Measurements from ENCODE around the gene CIDEA.

GRCh38 chr18:12251311-12251710 is 2.9 kb upstream of the CIDEA start:
- TF ChIP-seq EZH2 (IDR thresholded peaks at IDR 0.05; ENCODE audit: insufficient read depth, poor library complexity, severe bottlenecking) (no peak), EZH2phosphoT487 (IDR thresholded peaks at IDR 0.05; ENCODE audit: insufficient read depth, low read depth) (no peak)

Data from GM23248 (cell line).